Panc1 (cell line): ENCODE results near the gene POLD3. TPM values are rescaled to one million over a fixed set of nuclear protein-coding genes. Genes with fewer than 3 reads are reported as not detected.

Experiments used
- ATAC-seq: fragments of 200-7000 bp; cut with Tn5 transposase; 2 replicates; pipeline ENCODE4 v1.9.1; 2020; ENCODE audit warnings: mild to moderate bottlenecking, moderate library complexity
- BruUV-seq: library from RNA; stranded (reverse); fragments of 400-500 nt; replicated peaks from 2 replicates; lab custom pipeline; 2021; lab: Mats Ljungman, UMichigan
- CTCF ChIA-PET: fragments of 300-600 bp; sonication (Branson Sonifier 250); formaldehyde crosslinking; loops from one replicate; lab custom pipeline; 2022; ENCODE audit warnings: antibody characterized with exemption; lab: Charles Lee
- POLR2A ChIA-PET: fragments of 300-600 bp; sonication (Branson Sonifier 250); formaldehyde crosslinking; loops from one replicate; lab custom pipeline; 2022; ENCODE audit warnings: antibody characterized with exemption; lab: Charles Lee
- DNase-seq: peaks from one replicate; pipeline ENCODE4 v3.0.0-alpha.2; 2010; ENCODE audit warnings: low read depth, low spot score
- H3K27ac ChIP-seq: 2 replicates; pipeline ENCODE4 v1.5.1; 2011; ENCODE audit warnings: mild to moderate bottlenecking, low read length, inconsistent platforms
- H3K27me3 ChIP-seq: fragments of 200-500 bp; sonication (Bioruptor generic); 2 replicates; pipeline ENCODE4 v1.6.0; 2014; ENCODE audit warnings: low read length, inconsistent platforms; ENCODE audit not compliant: control insufficient read depth, insufficient read depth
- H3K36me3 ChIP-seq: fragments of 200-500 bp; sonication (Bioruptor generic); 2 replicates; pipeline ENCODE4 v1.5.1; 2014; ENCODE audit warnings: inconsistent platforms, mild to moderate bottlenecking, low read length, moderate library complexity; ENCODE audit not compliant: control insufficient read depth, insufficient read depth
- H3K4me1 ChIP-seq: 2 replicates; pipeline ENCODE4 v1.5.1; 2011; ENCODE audit warnings: inconsistent platforms, mild to moderate bottlenecking, low read length, moderate library complexity; ENCODE audit not compliant: control insufficient read depth, insufficient read depth
- H3K4me3 ChIP-seq, 2 experiments: 2 replicates each; pipeline ENCODE4 v1.5.1; 2011 to 2012; ENCODE audit warnings: low read depth in 2 of 2, low read length in 2 of 2, mild to moderate bottlenecking in 2 of 2, inconsistent platforms in 1 of 2, moderate library complexity in 1 of 2
- H3K9me3 ChIP-seq: fragments of 200-500 bp; sonication (Bioruptor generic); 2 replicates; pipeline ENCODE4 v1.5.1; 2014; ENCODE audit warnings: low read depth, mild to moderate bottlenecking, inconsistent platforms, low read length, moderate library complexity; ENCODE audit not compliant: control insufficient read depth, insufficient read depth
- CTCF ChIP-seq: fragments of 450-650 bp; IDR thresholded peaks from 2 replicates; pipeline ENCODE4 v1.5.1; 2017; ENCODE audit warnings: mild to moderate bottlenecking
- POLR2AphosphoS5 ChIP-seq: IDR thresholded peaks from 2 replicates; pipeline ENCODE4 v1.6.1; 2012; ENCODE audit warnings: mild to moderate bottlenecking, low read depth, low read length, moderate library complexity
- REST ChIP-seq, 2 experiments: IDR thresholded peaks; 2 replicates each; pipeline ENCODE4 v1.6.1; 2011 to 2012; ENCODE audit warnings: low read depth in 2 of 2, control low read depth in 1 of 2, low read length in 1 of 2, mild to moderate bottlenecking in 1 of 2, moderate library complexity in 1 of 2; ENCODE audit not compliant: insufficient read depth in 1 of 2
- SIN3A ChIP-seq: IDR thresholded peaks from 2 replicates; pipeline ENCODE4 v1.6.1; 2012; ENCODE audit warnings: low read depth, mild to moderate bottlenecking, low read length, moderate library complexity, borderline replicate concordance; ENCODE audit not compliant: insufficient read depth
- TCF7L2 ChIP-seq: IDR thresholded peaks from 2 replicates; pipeline ENCODE4 v1.6.1; 2011; ENCODE audit warnings: mild to moderate bottlenecking, low read depth, low read length, inconsistent platforms
- in situ Hi-C: cut with HindIII; loops from 2 replicates; pipeline ENCODE4 v1.10.0; 2016; ENCODE audit warnings: low sequenced_read_pairs, low pct_unique_long_range_greater_than_20kb
- intact Hi-C: fragments of 100-400 bp; cut with micrococcal nuclease; formaldehyde crosslinking; loops from one replicate; pipeline ENCODE4 v1.10.0; 2022; ENCODE audit not compliant: unreplicated experiment
- total RNA-seq: library from RNA; stranded (reverse); gene quantifications from one replicate; pipeline ENCODE4 v1.2.1, GENCODE V29; 2021; ENCODE audit not compliant: unreplicated experiment

The POLD3 gene
- total RNA-seq, 1 experiment from 2014 or later, result 31.7 TPM

GRCh38 chr11:74662487-74663103 lies 70.2 kb downstream of the POLD3 start:
- DNase-seq, result no peak
- Histone ChIP-seq H3K4me3 (no peak overlapping the region), H3K9me3 (no peaks in the 10 kb centered on the region), H3K36me3 (no peaks in the 10 kb centered on the region), H3K27ac (no peak overlapping the region), H3K4me1 (no peaks in the 10 kb centered on the region), H3K27me3 (no peaks in the 10 kb centered on the region)
- intact Hi-C loops, result no loop called here
- ATAC-seq, result no peak
- POLR2A ChIA-PET, result no interaction called here
- no TSS peak for BruUV-seq
- TF ChIP-seq POLR2AphosphoS5, result no peak
- no peak for TF ChIP-seq TCF7L2
- no peak for TF ChIP-seq REST (IDR thresholded peaks at IDR 0.05; ENCODE audit: insufficient read depth in 1 of 2, low read depth in 2 of 2, low read length in 1 of 2)
- TF ChIP-seq CTCF, result no peak
- no peak for TF ChIP-seq SIN3A
- CTCF ChIA-PET, result no interaction called here
- in situ Hi-C loops, result no loop called here

GRCh38 chr11:74663315-74663714 lies 70.9 kb downstream of the POLD3 start:
- in situ Hi-C loops (no loop called here), intact Hi-C loops (no loop called here)
- no peaks in the 10 kb centered on the region for H3K4me1 ChIP-seq
- no peaks in the 10 kb centered on the region for H3K9me3 ChIP-seq
- H3K27ac ChIP-seq, result no peak overlapping the region
- POLR2A ChIA-PET, result no interaction called here
- no TSS peak for BruUV-seq
- ATAC-seq (no peak), DNase-seq (no peak)
- CTCF ChIA-PET, result no interaction called here
- H3K27me3 ChIP-seq, result no peaks in the 10 kb centered on the region
- no peak for TF ChIP-seq TCF7L2
- TF ChIP-seq CTCF, result no peak
- TF ChIP-seq REST (IDR thresholded peaks at IDR 0.05; ENCODE audit: insufficient read depth in 1 of 2, low read depth in 2 of 2, low read length in 1 of 2), result no peak
- no peak for TF ChIP-seq POLR2AphosphoS5
- TF ChIP-seq SIN3A, result no peak
- no peak overlapping the region for H3K4me3 ChIP-seq
- H3K36me3 ChIP-seq, result no peaks in the 10 kb centered on the region
